ENCODE results near the gene PQBP1.

The PQBP1 gene

DNA sequence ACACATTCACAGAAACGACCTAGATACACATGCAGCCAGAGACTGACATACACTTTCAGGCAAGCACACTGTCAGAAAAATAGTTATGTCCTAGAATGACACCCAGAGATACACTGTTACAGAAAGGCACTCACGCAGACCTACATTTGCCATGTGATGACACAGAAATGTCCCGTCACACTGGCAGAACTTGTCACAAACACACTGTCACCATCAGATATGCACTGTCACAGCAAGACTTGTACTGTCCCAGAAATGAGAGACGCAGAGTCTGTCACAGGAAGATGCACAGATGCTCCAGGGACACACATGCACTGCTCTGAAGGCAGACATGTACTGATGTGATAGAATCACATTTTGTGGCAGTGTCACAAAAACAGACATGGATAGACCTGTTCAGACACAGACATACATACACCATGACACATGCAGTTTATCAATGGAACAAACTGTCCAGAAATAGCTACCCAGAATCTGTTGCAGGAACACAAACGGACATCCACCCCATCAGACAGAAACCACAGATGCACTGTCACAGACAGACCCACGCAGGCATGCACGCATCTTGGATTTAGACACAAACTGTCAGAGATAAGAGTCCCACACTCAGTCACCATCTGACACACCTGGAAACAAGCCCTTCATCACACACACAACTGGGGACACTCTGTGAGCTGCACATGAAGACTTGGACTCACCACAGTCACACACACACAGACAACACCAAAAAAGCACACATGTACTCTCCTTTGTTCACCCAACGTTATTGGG, 22.4 kb downstream of the PQBP1 start:
- DNase-seq (ENCODE audit: insufficient read length, low spot score) = no peak
- no peak for FAIRE-seq

DNA sequence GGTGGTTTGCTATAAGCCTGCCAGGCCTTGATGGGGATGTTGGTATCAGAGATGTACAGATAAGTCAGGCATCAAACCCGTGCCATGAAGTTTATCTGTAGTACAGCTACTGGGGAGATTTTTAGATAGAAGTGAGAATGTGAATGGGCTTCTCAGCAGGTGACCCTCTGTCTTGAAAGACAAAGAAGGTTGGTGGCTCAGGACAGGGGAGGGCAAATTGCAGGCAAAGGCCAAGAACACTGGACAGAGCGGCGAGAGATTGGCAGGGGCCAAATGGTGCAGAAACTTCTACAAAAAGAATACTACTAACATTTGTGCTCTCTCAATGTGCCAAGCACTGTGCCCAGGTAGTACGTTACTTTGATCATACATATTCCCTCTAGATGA, 23.0 kb downstream of the PQBP1 start:
- FAIRE-seq = no peak
- no peak for DNase-seq (ENCODE audit: insufficient read length, low spot score)

DNA sequence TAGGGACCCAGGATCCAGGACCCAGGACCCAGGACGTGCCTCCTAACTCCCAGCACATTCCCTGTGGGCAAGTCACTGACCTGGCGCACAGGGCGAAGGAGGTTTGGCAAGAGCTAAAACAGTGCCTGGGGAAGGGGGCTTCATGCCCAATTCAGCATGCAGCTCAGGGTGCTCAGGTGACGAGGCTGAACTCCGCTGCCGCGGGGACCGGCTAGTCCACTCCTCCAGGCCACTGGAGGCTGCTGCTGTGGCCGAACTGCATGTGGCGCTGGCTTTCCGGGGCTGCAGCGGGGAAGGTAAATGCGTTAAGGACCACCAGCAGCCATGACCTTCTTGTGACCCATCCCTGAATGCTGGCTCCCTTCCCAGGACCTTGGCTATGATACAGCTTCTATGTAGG, 26.0 kb downstream of the PQBP1 start:
- DNase-seq (ENCODE audit: insufficient read length, low spot score) (no peak), FAIRE-seq (no peak)

DNA sequence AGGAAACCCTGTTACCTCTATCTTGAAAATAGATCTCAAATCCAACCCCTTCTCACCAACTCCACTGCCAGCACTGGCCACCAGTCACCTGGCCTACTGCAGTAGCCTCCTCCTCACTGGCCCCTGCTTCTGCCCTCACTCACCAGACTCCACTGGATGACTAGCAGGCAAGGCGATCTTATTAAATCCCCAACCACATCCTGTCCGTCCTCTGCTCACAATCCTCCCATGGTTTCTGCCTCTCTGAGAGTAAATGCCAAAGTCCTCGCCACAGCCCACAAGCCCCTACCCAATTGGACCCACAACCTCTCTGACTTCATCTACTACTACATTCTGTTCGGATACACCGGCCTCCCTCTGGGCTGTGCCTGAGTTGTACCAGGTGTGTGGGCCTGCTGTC, 26.5 kb downstream of the PQBP1 start:
- DNase-seq (ENCODE audit: insufficient read length, low spot score) (no peak), FAIRE-seq (no peak)

DNA sequence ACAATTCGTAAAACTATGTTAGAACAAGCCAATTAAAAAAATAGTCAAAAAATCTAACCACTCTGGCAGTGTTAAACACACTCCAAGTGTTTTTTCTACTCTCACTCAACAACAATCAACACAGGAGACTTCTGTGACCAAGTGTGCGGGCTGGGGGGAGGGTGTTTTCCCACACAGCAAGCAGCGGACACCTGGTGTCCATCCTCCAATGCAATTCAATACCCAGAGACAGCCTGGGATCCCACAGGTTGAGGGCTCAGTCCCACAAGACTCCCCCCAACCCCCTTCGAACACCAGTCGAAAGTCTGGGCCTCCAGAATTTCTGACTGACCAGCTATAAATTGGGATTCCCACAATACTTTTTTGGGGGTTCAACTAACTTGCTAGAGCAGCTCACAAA, 29.4 kb downstream of the PQBP1 start:
- DNase-seq (ENCODE audit: insufficient read length, low spot score) = no peak
- FAIRE-seq = no peak

DNA sequence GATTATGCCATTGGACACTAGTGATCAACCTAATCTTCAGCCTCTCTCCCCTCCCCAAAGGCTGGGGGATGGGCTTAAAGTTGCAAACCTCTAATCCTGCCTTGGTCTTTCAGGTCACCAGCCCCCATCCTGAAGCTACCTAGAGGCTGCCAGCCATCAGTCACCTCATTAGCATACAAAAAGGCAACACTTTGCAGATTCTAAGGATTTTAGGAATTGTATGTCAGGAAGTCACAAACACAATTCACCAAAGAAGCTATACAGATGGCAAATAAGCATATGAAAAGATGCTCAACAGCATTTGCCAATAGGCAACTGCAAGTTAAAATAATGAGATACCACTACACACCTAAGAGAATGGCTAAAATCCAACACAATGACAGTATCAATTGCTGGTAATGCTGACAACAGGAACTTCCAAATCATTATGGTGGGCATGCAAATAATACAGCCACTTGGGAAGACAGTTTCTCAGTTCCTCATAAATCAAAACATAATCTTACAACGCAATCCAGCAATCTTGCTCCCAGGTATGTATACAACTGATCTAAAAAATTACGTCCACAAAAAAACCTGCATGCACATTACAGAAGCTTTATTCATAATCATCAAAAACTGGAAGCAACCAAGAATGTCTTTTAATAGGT, 30.1 kb downstream of the PQBP1 start:
- no peak for FAIRE-seq
- no peak for DNase-seq (ENCODE audit: insufficient read length, low spot score)

DNA sequence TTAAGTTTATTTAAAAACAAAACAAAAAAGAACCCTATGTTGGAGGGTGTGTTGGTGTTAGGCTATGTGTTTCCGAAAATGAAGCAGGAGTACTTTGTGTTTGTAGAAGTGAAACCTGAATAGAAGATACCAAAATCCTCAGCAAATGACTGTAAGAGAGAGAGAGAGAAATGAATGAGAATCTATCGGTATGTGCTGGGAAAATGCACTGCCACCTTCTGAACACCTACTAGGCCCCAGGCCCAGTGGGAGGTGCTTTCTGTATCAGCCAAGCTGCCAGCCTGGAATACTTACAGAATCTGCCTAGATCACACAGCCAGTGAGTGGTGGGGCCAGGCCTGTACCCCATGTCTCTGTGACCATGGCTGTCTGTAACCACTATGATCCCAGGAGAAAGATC, 36.0 kb downstream of the PQBP1 start:
- no peak for DNase-seq (ENCODE audit: insufficient read length, low spot score)
- FAIRE-seq = no peak

DNA sequence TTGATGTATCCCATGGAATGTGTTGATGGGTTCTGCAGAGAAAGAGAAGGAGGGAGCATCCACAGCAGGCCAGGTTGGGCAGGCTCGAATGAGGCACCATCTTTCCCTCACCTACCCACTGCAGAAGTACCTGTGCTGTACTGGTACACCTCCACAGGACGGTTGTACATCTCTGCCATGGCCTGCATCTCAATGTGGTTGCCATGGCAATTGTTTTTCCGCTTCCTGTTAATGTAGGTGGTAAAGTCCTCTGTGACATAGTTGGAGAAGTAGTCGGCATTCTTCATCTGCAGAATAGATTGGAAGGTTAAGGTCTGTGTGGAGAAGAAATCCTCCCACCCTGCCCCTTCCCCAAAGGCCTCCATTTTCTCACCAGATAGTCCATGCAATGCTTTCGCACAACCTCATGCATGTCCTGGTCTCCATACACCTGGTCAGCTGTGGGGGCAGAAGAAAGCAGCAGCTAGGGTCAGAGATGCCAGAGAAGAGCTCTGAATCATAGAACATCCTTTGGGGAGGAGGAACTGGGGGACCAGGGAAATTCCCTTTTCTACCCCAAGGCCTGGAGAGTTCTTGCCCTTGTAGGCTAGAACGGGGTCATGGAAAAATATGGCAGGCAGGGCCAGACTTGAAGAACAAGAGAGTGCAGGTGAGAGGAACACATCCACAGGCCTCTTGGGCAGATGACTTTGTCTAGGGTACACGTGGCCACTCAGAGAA, 37.0 kb downstream of the PQBP1 start:
- FAIRE-seq (no peak), DNase-seq (ENCODE audit: insufficient read length, low spot score) (no peak)

DNA sequence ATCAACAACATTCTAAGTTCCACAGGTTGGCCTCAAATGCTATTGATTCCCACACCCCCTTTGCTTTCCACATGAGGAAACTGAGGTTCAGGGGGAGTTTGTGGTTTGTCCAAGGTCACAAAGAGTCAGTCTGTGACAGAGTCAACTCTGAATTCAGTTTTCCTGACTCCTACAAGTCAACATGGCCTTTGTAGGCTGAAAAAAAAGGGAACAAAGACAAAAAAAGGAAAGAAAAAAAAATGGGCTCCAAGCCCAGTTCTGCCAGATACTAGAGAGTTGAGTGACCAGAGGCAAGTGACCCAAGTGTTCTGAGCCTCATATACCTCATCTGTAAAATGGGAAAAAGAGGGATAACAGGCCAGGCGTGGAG, 37.6 kb downstream of the PQBP1 start:
- DNase-seq (ENCODE audit: insufficient read length, low spot score) (no peak), FAIRE-seq (no peak)

DNA sequence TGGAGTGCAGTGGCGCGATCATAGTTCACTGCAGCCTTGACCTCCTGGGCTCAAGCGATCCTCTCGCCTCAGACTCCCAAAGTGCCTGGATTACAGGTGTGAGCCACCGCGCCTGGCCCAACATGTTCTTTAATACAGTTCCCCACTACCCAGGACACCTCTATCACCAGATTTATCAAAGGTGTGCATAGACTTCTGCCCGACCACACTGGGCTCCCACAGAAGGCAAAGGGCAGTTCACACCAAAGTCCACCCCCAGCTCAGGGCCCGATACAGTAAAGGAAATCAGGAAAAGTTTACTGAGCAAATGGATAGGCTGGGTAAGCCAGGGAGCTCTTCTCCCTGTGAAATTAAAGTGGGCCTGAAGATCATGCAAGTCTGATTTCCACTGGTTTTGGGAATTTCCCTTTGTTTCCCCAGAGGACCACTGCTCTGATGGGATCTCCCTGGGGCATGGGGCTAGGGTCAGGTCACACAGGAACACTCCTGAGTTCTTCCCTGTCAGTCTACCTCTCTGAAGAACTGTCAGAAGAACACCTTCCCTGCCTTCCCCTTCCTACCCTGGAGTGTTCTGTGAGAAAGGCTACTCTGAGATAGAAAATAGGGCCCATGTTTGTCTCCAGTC, 38.8 kb downstream of the PQBP1 start:
- no peak for DNase-seq (ENCODE audit: insufficient read length, low spot score)
- FAIRE-seq = no peak

DNA sequence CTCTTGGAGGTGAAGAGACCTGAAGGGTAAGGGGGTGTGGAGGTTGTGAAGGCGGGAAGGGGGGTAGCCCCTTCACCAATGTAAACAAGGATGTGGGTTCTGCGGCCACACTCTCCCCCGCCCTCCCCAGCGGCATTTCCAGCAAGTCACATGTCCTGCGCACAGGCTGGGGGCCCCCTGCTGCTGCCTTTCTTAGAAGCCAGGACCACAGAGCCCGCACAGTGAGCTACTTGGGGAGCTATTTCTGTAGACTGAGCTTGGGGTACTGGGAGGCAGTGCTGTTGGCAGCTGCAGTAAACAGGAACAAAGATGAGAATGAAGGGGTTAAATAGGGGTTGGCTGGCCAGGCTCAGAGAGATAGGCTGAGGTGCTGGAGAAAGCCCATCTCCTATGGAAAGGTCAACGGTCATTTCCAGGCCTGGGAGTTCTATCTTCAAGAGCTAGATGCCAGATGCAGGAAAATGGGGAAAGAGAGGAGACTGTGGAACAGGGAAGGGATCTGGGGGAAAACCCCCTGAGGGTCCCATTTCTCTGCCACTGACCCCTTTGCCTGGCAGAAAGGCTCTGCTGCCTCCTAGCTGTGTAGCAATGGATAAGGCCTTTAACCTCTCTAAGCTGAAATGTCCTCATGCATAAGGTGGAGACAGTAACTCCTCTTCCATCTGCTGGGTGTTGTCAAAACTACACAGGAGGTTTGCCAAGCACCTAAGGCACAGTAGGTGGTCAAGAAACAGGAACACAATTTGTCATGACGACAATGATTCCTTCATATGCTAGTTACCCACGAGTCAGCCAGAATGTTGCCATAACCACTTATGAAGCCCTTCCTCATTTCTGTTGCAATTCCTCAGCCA, 39.6 kb downstream of the PQBP1 start:
- DNase-seq (ENCODE audit: insufficient read length, low spot score) (no peak), FAIRE-seq (no peak)

DNA sequence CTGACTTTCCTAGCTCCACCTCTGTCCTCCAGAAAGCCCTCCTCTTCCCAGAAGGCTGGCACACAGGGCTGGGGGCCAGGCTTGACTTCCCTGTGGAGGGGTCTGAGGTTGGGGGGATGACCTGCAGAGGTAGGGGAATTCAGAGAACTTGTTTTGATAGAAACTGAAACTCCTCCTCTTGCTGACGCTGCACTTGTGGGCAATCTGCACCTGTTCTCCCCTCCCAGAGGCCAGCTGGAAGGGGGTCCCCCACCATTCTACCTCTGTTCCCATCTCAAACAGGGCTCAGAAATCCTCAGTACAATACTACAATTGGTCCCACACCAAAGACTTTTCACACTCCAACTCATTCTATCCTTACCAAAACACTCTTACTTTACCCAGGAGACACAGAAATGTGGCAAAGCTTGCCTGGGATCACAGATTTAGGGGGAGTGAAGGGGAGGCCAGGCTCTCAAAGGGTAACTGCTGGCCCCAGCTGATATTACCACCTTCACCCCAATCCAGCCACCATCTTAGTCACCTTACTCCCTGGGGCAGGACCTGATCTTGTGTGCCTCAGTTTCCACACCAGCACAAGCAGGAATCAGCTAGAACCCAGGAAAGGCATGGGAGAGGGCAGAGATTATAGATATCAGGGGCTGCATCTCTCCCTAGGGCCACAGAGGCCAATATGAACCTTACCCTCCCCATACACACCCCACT, 41.1 kb downstream of the PQBP1 start:
- DNase-seq (ENCODE audit: insufficient read length, low spot score) = no peak
- no peak for FAIRE-seq

DNA sequence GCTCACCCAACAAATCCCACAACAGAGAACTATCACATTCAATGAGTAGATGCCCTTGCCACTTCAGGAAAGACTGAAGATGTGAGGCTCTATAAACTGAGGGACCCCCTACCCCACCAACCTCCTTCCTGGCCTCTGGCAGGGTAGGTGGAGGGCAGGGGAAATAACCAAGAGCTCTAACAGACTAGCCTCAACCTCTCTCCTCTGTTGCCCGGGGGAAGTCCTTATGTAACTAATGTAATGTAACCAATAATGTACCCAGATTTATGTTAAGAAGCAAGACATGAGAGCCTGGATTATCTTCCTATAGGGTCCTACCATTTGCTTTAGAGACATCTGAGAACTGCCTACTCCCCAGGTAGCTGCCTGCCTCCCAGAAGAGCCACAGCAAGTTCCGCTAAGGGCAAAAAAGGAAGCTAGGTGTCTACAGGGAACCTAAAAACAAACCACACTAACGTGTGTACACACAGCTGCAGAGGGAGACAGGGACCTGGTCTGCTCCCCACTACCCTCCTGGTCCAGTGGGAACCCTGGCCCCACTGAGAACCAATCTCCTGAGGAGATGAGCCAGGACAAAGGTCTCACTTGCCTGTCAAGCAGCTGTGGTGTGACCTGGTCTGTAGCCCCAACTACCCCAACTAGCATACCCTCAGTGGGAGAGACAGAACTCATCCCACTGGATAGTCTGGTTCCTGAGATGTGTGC, 41.9 kb downstream of the PQBP1 start:
- FAIRE-seq = no peak

DNA sequence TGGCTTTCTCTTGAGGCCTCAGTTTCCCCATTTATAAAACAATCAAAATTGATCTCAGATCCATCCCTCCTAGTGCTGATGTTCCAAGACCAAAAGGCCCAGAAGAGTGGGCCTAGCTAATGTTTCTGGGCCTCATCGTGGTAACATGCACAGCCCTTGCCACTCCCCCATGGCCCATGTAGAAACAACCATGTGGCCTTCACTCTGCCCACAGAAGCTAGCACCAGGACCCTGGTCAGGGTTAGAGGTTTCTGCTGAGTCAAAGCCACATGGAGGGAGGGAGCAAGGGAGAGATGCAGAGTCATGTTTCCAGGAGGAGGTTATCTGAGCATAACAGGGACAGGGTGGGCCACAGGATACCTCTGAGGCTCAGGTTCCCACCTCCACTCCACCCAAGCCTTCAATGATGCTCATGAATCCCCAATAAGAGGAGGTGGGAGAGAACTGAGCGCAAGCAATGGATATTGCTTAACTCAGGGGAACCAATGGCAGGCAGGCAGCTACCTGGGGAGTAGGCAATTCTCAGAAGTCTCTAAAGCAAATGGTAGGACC, 42.8 kb downstream of the PQBP1 start:
- DNase-seq (ENCODE audit: insufficient read length, low spot score) (no peak), FAIRE-seq (no peak)

More for the DNA sequence above, 41.9 kb downstream of the PQBP1 start:
- no peak for DNase-seq (ENCODE audit: insufficient read length, low spot score)

DNA sequence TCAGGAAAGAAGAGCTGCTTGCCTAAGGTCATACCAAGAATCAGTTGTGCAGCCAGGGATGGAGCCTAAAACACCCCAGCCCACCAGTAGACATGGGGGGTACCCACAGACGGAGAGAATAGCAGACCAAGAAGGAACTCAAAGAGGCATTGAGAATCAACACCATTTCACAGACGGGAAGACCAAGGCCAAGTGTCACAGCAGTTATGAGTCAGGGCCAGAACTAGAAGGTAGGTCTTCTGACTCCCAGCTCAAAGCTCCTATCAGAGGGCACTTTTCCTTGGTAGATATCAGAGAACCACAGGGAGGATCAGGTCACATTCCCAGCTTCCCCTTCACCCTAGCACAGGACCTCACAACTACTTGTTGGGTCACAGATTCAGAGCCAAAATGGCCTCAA, 45.2 kb downstream of the PQBP1 start:
- FAIRE-seq (no peak), DNase-seq (ENCODE audit: insufficient read length, low spot score) (no peak)

DNA sequence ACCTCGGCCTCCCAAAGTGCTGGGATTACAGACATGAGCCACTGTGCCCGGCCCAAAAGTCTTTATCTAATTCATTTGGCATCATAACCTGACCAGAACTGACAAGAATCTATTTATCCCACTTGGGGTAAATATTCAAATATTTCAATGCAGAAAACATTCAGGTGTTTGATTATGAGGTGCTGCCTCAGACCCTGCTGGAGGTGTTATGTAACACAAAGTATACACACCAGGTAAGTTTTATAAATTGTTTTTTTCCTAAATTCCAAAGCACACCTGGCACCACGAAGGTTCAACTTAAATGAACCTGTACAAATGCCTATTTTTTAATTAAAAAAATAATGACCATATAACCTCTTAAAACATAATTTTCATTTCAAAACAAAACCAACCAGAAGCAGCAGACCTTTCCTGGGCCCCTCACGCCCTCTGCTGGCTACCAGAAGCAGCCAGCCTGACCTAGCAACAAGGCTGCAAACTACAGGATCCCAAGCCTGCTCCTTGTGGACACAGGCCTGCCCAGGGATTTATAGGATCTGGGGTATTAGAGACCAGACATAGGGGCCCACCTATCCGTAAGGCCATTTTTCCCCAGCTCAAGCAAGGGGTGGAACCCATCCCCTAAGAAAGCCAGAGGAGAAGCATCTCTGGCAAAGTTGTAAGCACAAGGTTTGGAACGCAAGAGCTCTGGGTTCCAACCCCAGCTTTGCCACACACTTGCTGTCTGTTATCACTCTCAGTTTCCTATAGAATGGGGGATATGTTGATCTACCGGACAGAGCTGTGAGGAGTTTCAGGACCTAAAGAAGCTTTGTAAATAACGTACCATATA, 48.0 kb downstream of the PQBP1 start:
- FAIRE-seq = no peak
- peak; percentile 22 for DNase-seq (ENCODE audit: insufficient read length, low spot score)

DNA sequence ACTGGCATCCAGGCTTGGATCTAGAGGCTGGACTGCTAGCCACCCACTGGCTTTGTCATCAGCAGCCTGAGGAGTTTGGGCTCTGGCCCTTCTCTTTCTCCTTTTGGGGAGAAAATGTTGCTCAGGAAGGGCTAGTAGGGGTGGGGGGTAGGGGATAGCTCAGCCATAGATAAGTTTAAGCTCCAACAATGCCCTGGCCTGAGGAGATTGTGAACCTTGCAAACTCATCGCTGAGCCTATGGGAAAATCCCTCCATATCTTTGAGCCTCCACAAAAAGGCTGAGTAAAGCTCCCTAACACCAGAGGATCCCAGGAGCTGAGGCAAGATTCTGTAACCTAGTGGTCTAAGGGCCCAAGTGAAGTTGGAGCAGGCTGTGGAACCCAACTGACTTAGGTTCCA, 50.9 kb downstream of the PQBP1 start:
- FAIRE-seq (no peak), DNase-seq (ENCODE audit: insufficient read length, low spot score) (no peak)
